Muscle layer of duodenum (tissue), 2 donors: ENCODE data around the gene TRIM52.

Source experiments
- H3K27ac ChIP-seq: one replicate; pipeline ENCODE4 v1.7.0; 2013; ENCODE audit warnings: mild to moderate bottlenecking, low read length
- H3K27me3 ChIP-seq: one replicate; pipeline ENCODE4 v1.7.0; 2013; ENCODE audit warnings: low read depth, mild to moderate bottlenecking, control low read depth, low read length
- H3K36me3 ChIP-seq, 2 donors: one replicate each; pipeline ENCODE4 v1.7.0; 2013; ENCODE audit warnings: low read length in 2 of 2, control low read depth in 1 of 2, mild to moderate bottlenecking in 1 of 2; ENCODE audit not compliant: insufficient read depth in 2 of 2, control insufficient read depth in 1 of 2
- H3K4me1 ChIP-seq, 2 donors: one replicate each; pipeline ENCODE4 v1.7.0; 2013; ENCODE audit warnings: low read length in 2 of 2, mild to moderate bottlenecking in 2 of 2, control low read depth in 1 of 2, moderate library complexity in 1 of 2; ENCODE audit not compliant: insufficient read depth in 2 of 2, control insufficient read depth in 1 of 2
- H3K4me3 ChIP-seq, 2 donors: one replicate each; pipeline ENCODE4 v1.7.0; 2013; ENCODE audit warnings: low read length in 2 of 2, low read depth in 1 of 2, mild to moderate bottlenecking in 1 of 2
- H3K9me3 ChIP-seq, 2 donors: one replicate each; pipeline ENCODE4 v1.7.0; 2013; ENCODE audit warnings: low read length in 2 of 2, control low read depth in 1 of 2, mild to moderate bottlenecking in 1 of 2; ENCODE audit not compliant: control insufficient read depth in 1 of 2
- donor health status: healthy.

The TRIM52 gene

GRCh38 chr5:181237729-181238385, 23.1 kb downstream of the TRIM52 start:
- H3K4me3 ChIP-seq: no peak overlapping the region
- H3K4me1 ChIP-seq: peaks cover 7 to 18% of the 10 kb centered on the region in 2 donors
- H3K36me3 ChIP-seq: peaks cover 66 to 88% of the 10 kb centered on the region in 2 donors

GRCh38 chr5:181236954-181237641, 23.8 kb downstream of the TRIM52 start:
- no peaks in the 10 kb centered on the region for H3K9me3 ChIP-seq
- H3K4me3 ChIP-seq: no peak overlapping the region
- peaks cover 66 to 91% of the 10 kb centered on the region in 2 donors for H3K36me3 ChIP-seq
- no peak overlapping the region for H3K27ac ChIP-seq
- no peaks in the 10 kb centered on the region for H3K27me3 ChIP-seq
- peaks cover 6 to 10% of the 10 kb centered on the region in 2 donors for H3K4me1 ChIP-seq

More at GRCh38 chr5:181237729-181238385, 23.1 kb downstream of the TRIM52 start:
- H3K27me3 ChIP-seq: no peaks in the 10 kb centered on the region
- no peak overlapping the region for H3K27ac ChIP-seq
- no peaks in the 10 kb centered on the region for H3K9me3 ChIP-seq

- peaks cover 65 to 90% of the 10 kb centered on the region in 2 donors for H3K36me3 ChIP-seq
- H3K4me1 ChIP-seq: peaks cover 0 to 4% of the 10 kb centered on the region in 2 donors
- H3K27ac ChIP-seq: no peak overlapping the region
Measured at GRCh38 chr5:181236471-181236870, 24.5 kb downstream of the TRIM52 start.

GRCh38 chr5:181235689-181236366, 25.1 kb downstream of the TRIM52 start:
- H3K27ac ChIP-seq: no peak overlapping the region
- H3K4me1 ChIP-seq: no peaks in the 10 kb centered on the region
- no peak overlapping the region for H3K4me3 ChIP-seq
- H3K36me3 ChIP-seq: peaks cover 68 to 93% of the 10 kb centered on the region in 2 donors
- H3K9me3 ChIP-seq: no peaks in the 10 kb centered on the region
- no peaks in the 10 kb centered on the region for H3K27me3 ChIP-seq

More at GRCh38 chr5:181236471-181236870, 24.5 kb downstream of the TRIM52 start:
- H3K9me3 ChIP-seq: no peaks in the 10 kb centered on the region
- no peaks in the 10 kb centered on the region for H3K27me3 ChIP-seq
- no peak overlapping the region for H3K4me3 ChIP-seq

GRCh38 chr5:181235323-181235688, 25.6 kb downstream of the TRIM52 start:
- Histone ChIP-seq H3K4me3 (no peak overlapping the region), H3K9me3 (no peaks in the 10 kb centered on the region), H3K4me1 (no peaks in the 10 kb centered on the region), H3K27ac (no peak overlapping the region), H3K36me3 (peaks cover 72 to 93% of the 10 kb centered on the region in 2 donors), H3K27me3 (no peaks in the 10 kb centered on the region)

GRCh38 chr5:181234455-181235306, 26.3 kb downstream of the TRIM52 start:
- H3K4me1 ChIP-seq: no peaks in the 10 kb centered on the region
- H3K9me3 ChIP-seq: no peaks in the 10 kb centered on the region
- no peaks in the 10 kb centered on the region for H3K27me3 ChIP-seq
- H3K4me3 ChIP-seq: no peak overlapping the region
- H3K36me3 ChIP-seq: peaks cover 71 to 87% of the 10 kb centered on the region in 2 donors
- H3K27ac ChIP-seq: no peak overlapping the region

- no peaks in the 10 kb centered on the region for H3K27me3 ChIP-seq
- H3K36me3 ChIP-seq: peaks cover 68 to 79% of the 10 kb centered on the region in 2 donors
- no peaks in the 10 kb centered on the region for H3K4me1 ChIP-seq
- H3K9me3 ChIP-seq: no peaks in the 10 kb centered on the region
- no peak overlapping the region for H3K27ac ChIP-seq
- H3K4me3 ChIP-seq: no peak overlapping the region
Measured at GRCh38 chr5:181233801-181234454, 27.0 kb downstream of the TRIM52 start.

GRCh38 chr5:181233088-181233800, 27.7 kb downstream of the TRIM52 start:
- Histone ChIP-seq H3K4me3 (no peak overlapping the region), H3K9me3 (no peaks in the 10 kb centered on the region), H3K27ac (no peak overlapping the region), H3K36me3 (peaks cover 63 to 72% of the 10 kb centered on the region in 2 donors), H3K4me1 (no peaks in the 10 kb centered on the region), H3K27me3 (no peaks in the 10 kb centered on the region)

GRCh38 chr5:181232593-181232992, 28.4 kb downstream of the TRIM52 start:
- Histone ChIP-seq H3K9me3 (no peaks in the 10 kb centered on the region), H3K36me3 (peaks cover 56 to 66% of the 10 kb centered on the region in 2 donors), H3K4me3 (no peak overlapping the region), H3K27ac (no peak overlapping the region), H3K27me3 (no peaks in the 10 kb centered on the region), H3K4me1 (no peaks in the 10 kb centered on the region)

- no peak overlapping the region for H3K27ac ChIP-seq
- H3K4me3 ChIP-seq: no peak overlapping the region
- H3K9me3 ChIP-seq: no peaks in the 10 kb centered on the region
- no peaks in the 10 kb centered on the region for H3K4me1 ChIP-seq
- H3K27me3 ChIP-seq: no peaks in the 10 kb centered on the region
- peaks cover 45 to 54% of the 10 kb centered on the region in 2 donors for H3K36me3 ChIP-seq
Measured at GRCh38 chr5:181231432-181231831, 29.5 kb downstream of the TRIM52 start.
